ENCODE measurements around the gene R3HDM4.
"Not testable (repeated sequence)": the region's sequence is repeated elsewhere in the genome, so short reads cannot be mapped to it uniquely, and the experiment has no call there.

R3HDM4 gene

DNA sequence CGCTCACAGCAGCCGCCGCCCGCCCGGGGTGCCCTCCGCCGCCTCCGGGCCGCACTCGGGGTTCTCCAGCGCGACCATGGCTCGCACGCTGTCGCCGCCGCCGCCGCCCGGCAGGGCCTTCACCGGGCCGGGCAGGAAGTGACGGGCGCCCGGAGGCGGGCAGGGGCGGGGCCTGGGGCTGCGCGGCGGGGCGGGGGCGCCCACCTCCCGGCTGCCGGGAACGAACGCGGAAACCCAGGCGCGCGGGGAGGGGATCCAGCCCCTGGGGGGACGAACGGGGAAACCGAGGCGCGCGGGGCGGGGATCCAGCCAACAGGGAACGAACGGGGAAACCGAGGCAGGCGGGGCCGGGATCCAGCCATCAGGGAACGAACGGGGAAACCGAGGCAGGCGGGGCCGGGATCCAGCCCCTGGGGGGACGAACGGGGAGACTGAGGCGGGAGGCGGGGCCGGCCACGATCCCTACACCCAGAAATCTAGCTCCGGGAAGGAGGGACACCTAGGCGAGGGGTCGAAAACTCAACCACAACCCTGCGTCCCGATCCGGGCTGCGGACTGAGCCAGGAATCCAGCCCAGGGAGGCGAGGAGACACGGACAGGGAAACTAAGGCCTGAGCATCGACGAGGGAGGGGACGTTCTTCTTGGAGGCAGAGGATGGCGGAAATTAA, at the start of gene R3HDM4:
R3HDM4 (minus strand) TSS at position 140 of the 669 bp plus-strand sequence; CDS start at position 78, 62 bp downstream.
- peak in 2 of 3 donors; percentile 66 to 84 for DNase-seq (ENCODE audit: low read depth in 3 of 3)

DNA sequence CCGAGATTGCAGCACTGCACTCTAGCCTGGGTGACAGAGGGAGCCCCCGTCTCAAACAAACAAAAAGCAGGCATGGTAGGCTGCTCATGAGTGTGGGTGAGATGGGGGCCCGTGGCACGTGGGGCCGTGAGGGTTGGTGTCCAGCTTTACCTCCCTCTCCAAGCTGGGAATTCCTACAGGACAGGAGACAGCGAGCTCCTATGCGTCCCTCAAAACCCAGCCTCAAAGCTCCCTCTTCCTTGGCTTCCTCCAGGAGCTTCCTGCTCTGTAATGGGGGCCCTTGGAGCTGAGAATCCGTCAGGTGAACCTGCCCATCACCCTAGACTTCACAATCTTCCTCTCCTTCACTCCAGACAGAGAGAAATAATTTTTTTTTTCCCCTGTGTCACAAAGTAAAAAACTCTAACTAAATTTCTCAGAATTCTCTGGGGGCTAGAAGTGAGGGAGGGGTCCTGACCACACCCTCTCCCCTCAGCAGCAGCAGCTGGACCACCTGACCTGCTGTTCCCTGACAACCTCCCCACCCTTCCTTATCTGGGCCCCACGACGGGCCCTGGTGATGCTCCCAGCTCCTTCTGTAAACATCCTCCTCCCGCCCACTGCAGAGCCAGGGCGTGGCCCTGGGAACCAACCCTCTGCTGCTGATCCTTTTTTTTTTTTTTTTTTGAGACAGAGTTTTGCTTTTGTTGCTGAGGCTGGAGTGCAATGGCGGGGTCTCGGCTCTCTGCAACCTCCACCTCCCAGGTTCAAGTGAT, 49.0 kb upstream of the R3HDM4 start:
- DNase-seq (ENCODE audit: low read depth in 3 of 3): no peak

GRCh38 chr19:960601-960938, 47.6 kb upstream of the R3HDM4 start:
- no peak for DNase-seq (ENCODE audit: low read depth in 3 of 3)

DNA sequence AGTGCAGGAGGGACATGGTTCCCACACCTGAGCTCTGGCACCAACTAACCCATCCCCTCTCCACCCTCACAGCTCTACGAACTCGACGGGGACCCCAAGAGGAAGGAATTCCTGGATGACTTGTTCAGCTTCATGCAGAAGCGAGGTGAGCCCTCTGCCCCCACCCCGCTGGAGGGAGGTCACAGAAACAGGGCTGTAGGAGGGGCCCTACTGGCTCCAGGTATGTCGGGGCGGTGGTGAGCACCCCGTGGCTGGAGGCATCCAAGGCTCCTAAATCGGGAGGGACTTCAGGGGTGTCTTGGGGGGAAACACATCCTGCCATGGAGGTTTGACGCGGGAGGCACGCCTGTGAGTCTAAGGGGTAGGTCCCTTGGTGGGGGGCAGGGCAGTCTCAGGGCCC, 47.0 kb upstream of the R3HDM4 start:
- DNase-seq (ENCODE audit: low read depth in 3 of 3): no peak

DNA sequence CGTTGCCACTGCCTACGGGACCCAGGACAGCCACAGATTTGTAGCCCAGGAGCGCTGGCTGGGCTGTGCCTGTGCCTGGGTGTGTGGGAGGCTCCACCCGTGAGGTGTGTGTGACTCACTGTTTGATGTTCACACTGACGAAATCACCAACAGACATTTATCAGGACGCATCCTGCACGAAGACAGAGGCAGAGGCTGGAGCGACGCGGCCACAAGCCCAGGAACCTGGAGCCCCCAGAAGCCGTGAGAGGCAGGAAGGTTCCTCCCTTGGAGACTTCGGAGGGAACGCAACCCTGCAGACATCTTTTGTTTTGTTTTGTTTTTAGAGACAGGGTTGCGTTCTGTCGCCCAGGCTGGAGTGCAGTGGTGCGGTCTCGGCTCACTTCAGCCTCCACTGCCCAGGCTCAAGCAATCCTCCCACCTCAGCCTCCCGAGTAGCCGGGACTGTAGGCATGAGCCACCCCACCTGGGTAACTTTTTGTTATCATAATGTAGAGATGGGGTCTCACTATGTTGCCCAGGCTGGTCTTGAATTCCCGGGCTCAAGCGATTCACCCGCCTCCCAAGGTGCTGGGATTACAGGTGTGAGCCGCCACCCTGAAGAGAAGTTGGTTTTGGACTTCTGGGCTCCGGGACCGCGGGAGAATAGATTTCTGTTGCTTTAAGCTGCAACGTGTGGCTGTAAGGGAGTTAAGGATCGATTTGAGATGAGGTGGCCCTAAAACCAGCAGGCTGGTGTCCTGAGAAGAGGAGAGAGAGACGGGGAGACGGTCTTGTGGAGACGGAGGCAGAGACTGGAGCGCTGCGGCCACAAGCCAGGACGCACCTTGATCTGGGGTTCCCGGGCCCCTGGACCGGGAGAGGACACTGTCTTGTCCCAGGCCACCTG, 46.2 kb upstream of the R3HDM4 start:
- peak in 2 of 3 donors; percentile 40 to 57 for DNase-seq (ENCODE audit: low read depth in 3 of 3)

GRCh38 chr19:957578-957977, 44.6 kb upstream of the R3HDM4 start:
- DNase-seq (ENCODE audit: low read depth in 3 of 3): not testable (repeated sequence)

- no peak for DNase-seq (ENCODE audit: low read depth in 3 of 3)
These were observed 43.9 kb upstream of the R3HDM4 start for GRCh38 chr19:956766-957440.

DNA sequence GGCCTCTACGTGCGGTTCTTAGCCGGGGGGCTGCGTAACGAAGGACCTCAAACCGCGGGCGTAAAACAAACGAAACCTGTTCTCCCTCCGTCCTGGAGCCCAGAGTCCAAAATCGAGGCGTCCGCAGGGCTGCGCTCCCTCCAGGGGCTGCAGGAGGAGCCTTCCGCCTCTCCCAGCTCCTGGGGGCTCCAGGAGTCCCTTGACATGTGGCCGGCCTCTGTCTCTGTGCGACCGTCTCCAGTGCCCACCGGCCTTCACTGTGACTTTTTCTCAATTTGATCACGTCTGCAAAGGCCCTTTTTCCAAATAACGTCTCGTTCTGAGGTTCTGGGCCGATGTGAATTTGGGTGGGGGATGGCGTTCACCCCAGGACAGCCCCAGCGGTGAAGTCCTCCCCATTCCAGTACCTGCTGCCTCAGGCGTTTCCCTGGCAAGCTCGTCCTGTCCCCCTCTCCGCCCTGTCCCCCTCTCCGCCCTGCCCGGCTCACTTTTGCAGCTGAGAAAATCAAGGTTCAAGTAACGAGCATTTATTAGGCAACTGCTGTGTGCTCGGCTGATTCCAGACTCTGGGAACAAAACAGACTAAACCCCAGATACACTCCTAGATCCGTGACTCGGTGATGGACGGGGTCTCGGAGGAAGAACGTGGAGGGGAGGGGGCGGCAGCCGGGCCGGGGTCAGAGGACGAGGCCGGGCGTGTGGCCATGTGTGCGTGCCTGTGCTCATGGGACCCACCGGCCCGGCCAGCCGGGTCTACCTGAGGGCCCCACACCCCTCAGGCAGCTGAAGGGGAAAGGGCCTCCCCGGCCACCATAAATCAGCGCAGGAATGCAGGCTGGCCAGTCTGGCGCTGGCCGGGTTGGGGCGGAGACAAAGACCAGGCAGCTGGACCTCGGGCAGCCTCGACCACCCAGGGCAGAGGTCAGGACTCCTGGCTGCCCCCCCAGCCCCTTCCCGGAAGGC, 43.1 kb upstream of the R3HDM4 start:
- no peak for DNase-seq (ENCODE audit: low read depth in 3 of 3)

DNA sequence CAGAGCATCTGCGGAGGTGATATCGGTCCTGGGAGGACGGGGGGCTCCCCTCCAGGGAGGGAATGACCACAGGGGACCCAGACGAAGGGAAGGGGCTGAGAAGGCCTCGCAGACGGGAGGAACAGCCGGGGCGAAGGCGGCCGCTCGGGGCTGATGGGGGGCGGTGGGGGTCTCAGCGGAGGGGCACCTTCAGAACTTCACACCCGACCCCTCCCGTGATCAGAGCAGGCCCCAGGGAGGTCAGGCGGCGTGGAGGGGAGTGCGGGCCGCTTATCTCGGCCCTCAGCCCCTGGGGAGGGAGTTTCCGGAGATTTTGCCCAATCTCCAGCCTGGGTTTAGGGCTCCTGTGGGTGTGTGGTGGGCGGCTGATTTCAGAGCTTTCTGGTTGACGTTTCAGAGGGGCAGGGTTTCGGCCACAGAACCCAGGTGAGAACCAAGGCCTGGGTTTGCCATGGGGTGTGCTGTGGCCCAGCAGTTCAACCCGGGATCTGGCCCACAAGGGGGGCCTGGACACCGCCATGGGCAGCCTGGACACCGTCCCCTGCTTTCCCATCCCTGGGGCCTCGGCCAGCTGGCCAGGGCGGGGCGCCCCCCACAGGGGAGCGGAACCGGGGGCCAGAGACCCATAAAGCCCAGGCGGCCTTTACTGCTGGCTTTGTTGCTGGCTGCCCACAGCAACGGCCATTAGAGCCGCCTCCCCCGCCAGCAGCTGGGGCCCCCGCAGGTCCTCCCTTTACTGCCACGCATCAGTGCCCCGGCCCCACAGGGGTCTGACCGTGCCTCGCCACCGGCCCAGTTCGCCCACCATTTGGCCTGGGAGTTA, 41.9 kb upstream of the R3HDM4 start:
- DNase-seq (ENCODE audit: low read depth in 3 of 3): no peak

- DNase-seq (ENCODE audit: low read depth in 3 of 3): no peak
These were observed 41.3 kb upstream of the R3HDM4 start for GRCh38 chr19:954272-954671.

DNA sequence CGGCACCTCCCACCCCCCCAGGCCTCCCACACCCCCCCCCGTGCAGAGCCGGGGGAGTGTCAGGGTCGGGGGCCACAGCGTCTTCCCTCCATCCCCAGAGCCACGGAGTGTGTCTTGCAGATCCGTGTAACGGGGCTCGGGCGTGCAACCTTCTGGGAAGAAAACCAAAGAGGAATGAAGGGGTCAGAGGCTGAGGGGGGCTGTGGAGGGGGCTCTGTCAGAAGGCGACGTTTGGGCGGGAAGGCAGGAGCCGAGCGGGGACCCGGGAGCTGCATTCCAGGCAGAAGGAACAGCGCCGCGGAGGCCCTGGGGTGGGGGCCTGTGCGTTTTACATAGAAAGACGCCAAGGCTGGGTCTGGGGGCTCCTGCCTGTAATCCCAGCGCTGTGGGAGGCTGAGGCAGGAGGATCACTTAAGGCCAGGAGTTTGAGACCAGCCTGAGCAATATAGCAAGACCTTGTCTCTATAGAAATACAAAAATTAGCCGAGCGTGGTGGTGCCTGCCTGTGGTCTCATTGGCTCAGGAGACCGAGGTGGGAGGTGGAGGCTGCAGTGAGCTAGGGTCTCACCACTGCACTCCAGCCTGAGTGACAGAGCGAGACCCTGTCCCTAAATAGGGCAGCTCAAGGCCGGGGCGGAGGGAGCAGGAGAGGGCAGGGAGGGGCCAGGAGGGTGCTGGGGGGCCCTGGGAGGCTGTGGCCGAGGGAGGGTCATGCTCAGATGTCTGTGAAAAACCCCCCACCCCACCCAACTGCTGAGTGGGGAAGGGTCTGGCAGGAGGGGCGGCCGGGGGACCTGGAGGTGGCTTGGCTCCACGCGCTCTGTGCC, 40.6 kb upstream of the R3HDM4 start:
- DNase-seq (ENCODE audit: low read depth in 3 of 3): no peak

DNA sequence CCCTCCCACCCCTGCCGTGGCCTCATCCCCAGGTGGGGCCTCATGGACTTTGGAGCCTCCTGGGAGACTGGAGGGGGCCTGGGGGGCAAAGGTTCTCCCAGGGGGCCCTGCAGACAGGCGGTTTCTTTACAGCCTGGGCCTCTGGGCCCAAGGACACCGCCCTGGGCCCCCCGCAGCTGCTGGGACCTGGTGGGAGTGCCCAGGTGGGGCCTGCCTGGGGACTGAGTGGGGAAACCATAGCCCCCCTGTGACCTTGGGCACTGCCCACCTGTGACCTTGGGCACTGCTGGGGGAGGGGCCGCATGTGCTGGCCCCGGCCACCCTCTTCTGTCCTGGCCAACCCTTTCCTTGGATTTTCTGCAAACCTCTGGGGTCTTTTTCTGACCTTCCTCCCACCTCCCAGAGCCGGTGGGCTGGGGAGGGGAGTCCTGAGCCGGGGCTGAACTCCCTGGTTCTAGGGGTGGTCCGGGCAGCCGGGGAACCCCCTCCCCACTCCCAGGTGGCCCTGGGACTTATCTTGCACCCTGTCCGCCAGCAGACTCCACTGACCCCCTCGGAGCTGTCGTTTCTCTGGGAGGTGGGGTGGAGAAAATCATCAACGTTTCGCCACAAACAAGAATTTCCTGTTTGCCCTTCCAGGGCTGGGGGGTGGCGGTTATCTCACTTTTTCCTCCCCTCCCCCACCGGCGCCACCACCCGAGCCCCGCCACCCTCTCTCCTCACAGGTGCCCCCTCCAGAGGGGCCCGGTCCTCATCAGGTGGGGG, 39.8 kb upstream of the R3HDM4 start:
- DNase-seq (ENCODE audit: low read depth in 3 of 3): no peak

DNA sequence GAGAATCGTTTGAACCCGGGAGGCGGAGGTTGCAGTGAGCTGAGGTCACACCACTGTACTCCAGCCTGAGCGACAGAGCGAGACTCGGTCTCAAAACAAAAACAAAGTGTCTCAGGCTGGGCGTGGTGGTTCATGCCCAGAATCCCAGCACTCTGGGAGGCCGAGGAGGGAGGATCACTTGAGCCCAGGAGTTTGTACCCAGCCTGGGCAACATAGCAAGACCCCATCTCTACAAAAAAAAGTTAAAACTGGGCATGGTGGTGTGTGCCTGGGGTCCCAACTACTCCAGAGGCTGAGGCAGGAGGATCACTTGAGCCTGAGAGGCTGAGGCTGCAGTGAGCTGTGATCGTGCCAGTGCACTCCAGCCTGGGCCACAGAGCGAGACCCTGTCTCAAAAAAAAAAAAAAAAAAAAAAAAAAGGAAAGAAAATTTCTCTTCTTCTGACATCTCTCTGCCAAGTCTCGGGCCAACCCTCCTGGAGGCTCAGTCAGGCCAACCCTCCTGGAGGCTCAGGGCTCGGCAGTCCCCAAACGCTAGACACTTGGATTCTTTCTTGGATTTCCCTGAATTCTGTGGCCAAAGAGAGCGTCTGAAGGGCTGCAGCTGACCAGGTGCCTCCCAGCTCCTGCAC, 39.1 kb upstream of the R3HDM4 start:
- no peak for DNase-seq (ENCODE audit: low read depth in 3 of 3)

DNA sequence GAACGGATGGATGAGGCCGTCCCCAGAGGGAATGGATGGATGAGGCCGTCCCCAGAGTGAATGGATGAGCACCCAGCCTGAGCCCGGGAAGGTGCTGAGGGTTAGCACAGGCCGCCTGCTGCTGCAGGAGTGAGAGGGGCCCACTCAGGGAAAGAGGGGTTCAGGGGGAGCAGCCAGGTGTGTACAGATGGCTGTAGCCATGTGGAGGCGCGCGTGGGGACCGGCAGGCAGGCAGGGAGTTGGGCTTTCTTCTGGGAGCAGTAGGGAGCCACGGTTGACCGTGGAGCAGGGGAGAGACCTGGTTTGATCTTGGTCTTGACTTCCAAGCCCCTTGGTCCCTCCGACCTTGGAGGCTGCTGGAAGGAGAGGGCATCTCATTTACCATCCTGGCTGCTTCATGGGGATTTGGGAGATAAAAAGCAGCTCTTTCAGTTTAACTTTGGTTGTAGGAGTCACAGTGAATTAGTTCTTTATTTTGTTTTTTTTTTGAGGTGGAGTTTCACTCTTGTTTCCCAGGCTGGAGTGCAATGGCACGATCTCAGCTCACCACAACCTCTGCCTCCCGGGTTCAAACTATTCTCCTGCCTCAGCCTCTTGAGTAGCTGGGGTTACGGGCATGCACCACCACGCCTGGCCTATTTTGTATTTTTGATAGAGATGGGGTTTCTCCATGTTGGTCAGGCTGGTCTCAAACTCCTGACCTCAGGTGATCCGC, 37.5 kb upstream of the R3HDM4 start:
- DNase-seq (ENCODE audit: low read depth in 3 of 3): no peak

DNA sequence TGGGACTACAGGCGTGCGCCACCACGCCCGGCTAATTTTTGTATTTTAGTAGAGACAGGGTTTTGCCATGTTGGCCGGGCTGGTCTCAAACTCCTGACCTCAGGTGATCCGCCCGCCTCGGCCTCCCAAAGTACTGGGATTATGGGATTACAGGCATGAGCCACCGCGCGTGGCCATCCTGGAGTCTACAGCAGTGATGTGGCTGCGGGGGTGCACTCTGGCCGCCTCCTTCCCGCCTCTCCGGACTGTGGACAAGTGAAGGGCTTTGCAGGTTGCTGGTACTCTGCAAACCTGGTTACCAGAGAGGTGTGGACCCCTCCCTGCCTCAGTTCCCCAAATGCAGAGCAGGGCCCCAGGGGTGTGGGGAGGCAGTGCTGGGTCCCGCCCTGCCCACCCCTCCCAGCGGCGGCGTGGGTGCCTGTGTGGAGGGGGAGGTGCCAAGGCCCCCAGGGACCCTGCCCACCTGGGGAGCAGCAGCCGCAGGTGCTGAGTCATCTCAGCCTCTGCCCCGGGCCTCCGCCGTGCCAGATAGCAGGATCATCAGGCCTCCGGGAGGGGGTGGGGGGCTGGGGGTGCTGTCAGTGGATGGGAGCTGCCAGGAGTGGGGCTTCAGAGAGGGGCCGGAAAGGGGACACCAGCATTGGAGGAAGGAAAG, 36.0 kb upstream of the R3HDM4 start:
- DNase-seq (ENCODE audit: low read depth in 3 of 3): no peak

DNA sequence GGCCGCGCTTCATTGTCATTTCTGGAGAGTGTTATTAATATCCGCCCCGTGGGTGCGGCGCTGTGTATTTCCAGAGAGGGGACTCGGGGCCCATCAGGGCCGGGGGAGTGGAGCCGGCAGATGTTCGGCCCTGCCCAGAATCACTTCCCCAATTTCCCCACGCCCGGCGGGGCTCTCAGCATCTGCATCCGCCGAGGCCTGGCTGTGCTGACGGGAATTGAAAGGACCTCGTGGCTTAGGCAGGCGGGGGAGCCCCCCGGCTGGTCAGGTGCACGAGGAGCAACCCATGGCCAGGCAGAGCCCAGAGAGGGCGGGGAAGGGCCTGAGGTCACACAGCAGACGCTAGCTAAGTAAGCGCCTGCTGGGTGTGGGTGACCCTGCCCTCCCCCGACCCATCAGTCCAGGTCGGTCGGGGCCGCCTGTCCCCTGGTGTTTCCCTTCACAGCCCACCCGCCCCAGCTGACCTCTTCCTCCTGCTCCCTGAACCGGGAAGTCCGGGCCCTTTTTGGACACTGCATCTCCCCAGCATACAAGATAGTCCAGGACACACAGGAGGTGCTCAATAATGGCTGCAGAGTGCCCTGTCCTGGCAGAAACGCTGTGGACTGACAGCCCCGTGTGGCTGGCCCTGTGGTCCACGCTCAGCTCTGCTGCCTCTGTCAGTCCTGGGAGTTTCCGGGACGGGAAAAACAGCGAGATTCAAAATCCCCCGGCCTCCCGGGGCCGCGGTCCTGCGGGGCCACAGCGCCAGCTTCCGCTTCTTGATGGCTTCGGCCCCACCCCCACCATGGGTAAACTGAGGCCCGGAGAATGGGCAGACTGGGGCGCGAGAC, 34.9 kb upstream of the R3HDM4 start:
- no peak for DNase-seq (ENCODE audit: low read depth in 3 of 3)

All from stimulated activated CD4-positive, alpha-beta T cell treated with anti-CD3 and anti-CD28 coated beads, TNF-alpha, amount 100 ng/mL, for 48 hours (primary cell).